ENCODE results near the gene MARCHF5.
"Not testable (repeated sequence)": the region's sequence is repeated elsewhere in the genome, so short reads cannot be mapped to it uniquely, and the experiment has no call there.

DNA sequence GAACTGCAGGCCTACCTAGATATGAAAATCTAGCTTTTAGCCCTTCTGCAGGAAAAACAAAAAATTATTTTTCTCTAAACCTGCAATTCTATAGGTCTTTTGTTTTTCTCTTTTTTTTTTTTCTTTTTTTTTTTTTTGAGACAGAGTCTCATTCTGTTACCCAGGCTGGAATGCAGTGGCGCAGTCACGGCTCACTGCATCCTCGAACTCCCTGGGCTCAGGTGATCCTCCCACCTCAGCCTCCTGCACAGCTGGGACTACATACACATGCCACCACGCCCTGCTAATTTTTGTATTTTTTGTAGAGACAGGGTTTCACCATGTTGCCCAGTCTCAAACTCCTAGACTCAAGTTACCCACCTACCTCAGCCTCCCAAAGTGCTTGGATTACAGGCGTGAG is 54.6 kb downstream of the MARCHF5 start:
- not testable (repeated sequence) for TF ChIP-seq POLR2A (IDR thresholded peaks at IDR 0.05; ENCODE audit: low read depth, low read length); NBN (IDR thresholded peaks at IDR 0.05); NR2C2 (IDR thresholded peaks at IDR 0.05; ENCODE audit: borderline replicate concordance, control insufficient read depth, insufficient read length, low read depth); PAX8 (IDR thresholded peaks at IDR 0.05); RBBP5 (conservative IDR thresholded peaks at IDR 0.05); TAF1 (IDR thresholded peaks at IDR 0.05; ENCODE audit: borderline replicate concordance, low read depth, low read length)
- TF ChIP-seq, protein P1, sequence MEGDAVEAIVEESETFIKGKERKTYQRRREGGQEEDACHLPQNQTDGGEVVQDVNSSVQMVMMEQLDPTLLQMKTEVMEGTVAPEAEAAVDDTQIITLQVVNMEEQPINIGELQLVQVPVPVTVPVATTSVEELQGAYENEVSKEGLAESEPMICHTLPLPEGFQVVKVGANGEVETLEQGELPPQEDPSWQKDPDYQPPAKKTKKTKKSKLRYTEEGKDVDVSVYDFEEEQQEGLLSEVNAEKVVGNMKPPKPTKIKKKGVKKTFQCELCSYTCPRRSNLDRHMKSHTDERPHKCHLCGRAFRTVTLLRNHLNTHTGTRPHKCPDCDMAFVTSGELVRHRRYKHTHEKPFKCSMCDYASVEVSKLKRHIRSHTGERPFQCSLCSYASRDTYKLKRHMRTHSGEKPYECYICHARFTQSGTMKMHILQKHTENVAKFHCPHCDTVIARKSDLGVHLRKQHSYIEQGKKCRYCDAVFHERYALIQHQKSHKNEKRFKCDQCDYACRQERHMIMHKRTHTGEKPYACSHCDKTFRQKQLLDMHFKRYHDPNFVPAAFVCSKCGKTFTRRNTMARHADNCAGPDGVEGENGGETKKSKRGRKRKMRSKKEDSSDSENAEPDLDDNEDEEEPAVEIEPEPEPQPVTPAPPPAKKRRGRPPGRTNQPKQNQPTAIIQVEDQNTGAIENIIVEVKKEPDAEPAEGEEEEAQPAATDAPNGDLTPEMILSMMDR (IDR thresholded peaks at IDR 0.05 in 2 of 3, conservative IDR thresholded peaks at IDR 0.05 in 1 of 3; ENCODE audit: control insufficient read depth in 2 of 3, extremely low read depth in 1 of 3, insufficient read depth in 1 of 3, low read depth in 3 of 3, low read length in 3 of 3): not testable (repeated sequence)
- TF ChIP-seq, protein P2, sequence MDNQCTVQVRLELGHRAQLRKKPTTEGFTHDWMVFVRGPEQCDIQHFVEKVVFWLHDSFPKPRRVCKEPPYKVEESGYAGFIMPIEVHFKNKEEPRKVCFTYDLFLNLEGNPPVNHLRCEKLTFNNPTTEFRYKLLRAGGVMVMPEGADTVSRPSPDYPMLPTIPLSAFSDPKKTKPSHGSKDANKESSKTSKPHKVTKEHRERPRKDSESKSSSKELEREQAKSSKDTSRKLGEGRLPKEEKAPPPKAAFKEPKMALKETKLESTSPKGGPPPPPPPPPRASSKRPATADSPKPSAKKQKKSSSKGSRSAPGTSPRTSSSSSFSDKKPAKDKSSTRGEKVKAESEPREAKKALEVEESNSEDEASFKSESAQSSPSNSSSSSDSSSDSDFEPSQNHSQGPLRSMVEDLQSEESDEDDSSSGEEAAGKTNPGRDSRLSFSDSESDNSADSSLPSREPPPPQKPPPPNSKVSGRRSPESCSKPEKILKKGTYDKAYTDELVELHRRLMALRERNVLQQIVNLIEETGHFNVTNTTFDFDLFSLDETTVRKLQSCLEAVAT (IDR thresholded peaks at IDR 0.05): not testable (repeated sequence)

Measured in GM12878 (cell line).